Naive thymus-derived CD4-positive, alpha-beta T cell (primary cell): ENCODE measurements around the gene AMT. TPM values are rescaled to one million over a fixed set of nuclear protein-coding genes. Genes with fewer than 3 reads are reported as not detected.

Source experiments
- ATAC-seq: fragments of 150-1000 bp; cut with Tn5 transposase; 2 replicates; pipeline ENCODE4 v1.10.0; 2021; ENCODE audit warnings: mild to moderate bottlenecking, moderate library complexity
- CTCF ChIA-PET: fragments of 350-600 bp; sonication (Branson Sonifier 250); formaldehyde crosslinking; loops from one replicate; lab custom pipeline; 2021; ENCODE audit warnings: antibody characterized with exemption; lab: Charles Lee
- POLR2A ChIA-PET: fragments of 350-600 bp; sonication (Branson Sonifier 250); formaldehyde crosslinking; loops from one replicate; lab custom pipeline; 2021; ENCODE audit warnings: antibody characterized with exemption, inconsistent platforms; lab: Charles Lee
- DNase-seq, 9 donors: peaks; one replicate each; pipeline versions ENCODE4 v3.0.0 to v3.0.0-alpha.2; 2020 to 2022; ENCODE audit warnings: mixed read lengths in 1 of 9
- H3K27ac ChIP-seq: one replicate; pipeline ENCODE4 v1.7.0; 2013; ENCODE audit warnings: mild to moderate bottlenecking, low read depth, low read length, moderate library complexity
- H3K27me3 ChIP-seq, 2 donors: one replicate each; pipeline ENCODE4 v1.7.0; 2013; ENCODE audit warnings: low read length in 2 of 2, mild to moderate bottlenecking in 2 of 2, moderate library complexity in 2 of 2; ENCODE audit not compliant: control insufficient read depth in 2 of 2, insufficient read depth in 2 of 2
- H3K36me3 ChIP-seq, 3 experiments: 1 replicate in 2 of 3; 2 replicates in 1 of 3; pipeline ENCODE4 v1.7.0; 2013; ENCODE audit warnings: low read length in 3 of 3, mild to moderate bottlenecking in 3 of 3, moderate library complexity in 1 of 3; ENCODE audit not compliant: insufficient read depth in 3 of 3, control insufficient read depth in 2 of 3
- H3K4me1 ChIP-seq, 2 donors: one replicate each; pipeline ENCODE4 v1.7.0; 2013; ENCODE audit warnings: low read length in 2 of 2, mild to moderate bottlenecking in 2 of 2, moderate library complexity in 1 of 2; ENCODE audit not compliant: control insufficient read depth in 2 of 2, insufficient read depth in 2 of 2
- H3K4me3 ChIP-seq: 2 replicates; pipeline ENCODE4 v1.7.0; 2013; ENCODE audit warnings: mild to moderate bottlenecking, low read length
- H3K9me3 ChIP-seq, 3 experiments: 1 replicate in 2 of 3; 2 replicates in 1 of 3; pipeline ENCODE4 v1.7.0; 2013; ENCODE audit warnings: low read length in 3 of 3; ENCODE audit not compliant: control insufficient read depth in 2 of 3
- H3K27ac Mint-ChIP-seq, 9 donors: one replicate each; pipeline ENCODE4 v1.8.0; 2020 to 2022; ENCODE audit warnings: mixed read lengths in 9 of 9, mild to moderate bottlenecking in 8 of 9, moderate library complexity in 5 of 9, inconsistent platforms in 2 of 9
- H3K27me3 Mint-ChIP-seq, 5 donors: one replicate each; pipeline ENCODE4 v1.8.0; 2021 to 2022; ENCODE audit warnings: mixed read lengths in 5 of 5, mild to moderate bottlenecking in 1 of 5
- H3K36me3 Mint-ChIP-seq, 5 donors: one replicate each; pipeline ENCODE4 v1.8.0; 2020 to 2022; ENCODE audit warnings: mixed read lengths in 5 of 5, mild to moderate bottlenecking in 3 of 5, inconsistent platforms in 1 of 5
- H3K4me1 Mint-ChIP-seq, 7 donors: one replicate each; pipeline ENCODE4 v1.8.0; 2020 to 2022; ENCODE audit warnings: mixed read lengths in 7 of 7, mild to moderate bottlenecking in 3 of 7, inconsistent platforms in 1 of 7
- H3K4me3 Mint-ChIP-seq, 10 donors: one replicate each; pipeline ENCODE4 v1.8.0; 2020 to 2022; ENCODE audit warnings: mild to moderate bottlenecking in 10 of 10, mixed read lengths in 10 of 10, moderate library complexity in 6 of 10, inconsistent platforms in 2 of 10
- H3K9me3 Mint-ChIP-seq, 11 donors: one replicate each; pipeline ENCODE4 v1.8.0; 2020 to 2022; ENCODE audit warnings: mixed read lengths in 11 of 11, mild to moderate bottlenecking in 4 of 11, inconsistent platforms in 1 of 11, moderate library complexity in 1 of 11
- intact Hi-C, 2 donors: fragments of 100-400 bp; cut with micrococcal nuclease; formaldehyde crosslinking; loops; one replicate each; pipeline ENCODE4 v1.15.1; 2023
- polyA plus RNA-seq, 2 donors: library from polyadenylated mRNA; unstranded; fragments of 300-500 nt; fragmentation: Illumina TruSeq; gene quantifications; one replicate each; pipeline ENCODE4 v1.2.3, GENCODE V29; 2021
- total RNA-seq, 6 experiments: library from RNA in 5 of 6; stranded (reverse) in 5 of 6; gene quantifications; 1 replicate in 5 of 6; 2 replicates in 1 of 6; pipeline ENCODE4 v1.2.3 and lab custom pipeline; 2021 to 2026

Gene AMT
- total and polyA plus RNA-seq, 7 experiments from 2014 or later, result 1.7 to 13.9 (median 8.4) TPM

- Mint-ChIP-seq H3K27ac (peak overlapping the region; percentile 85 to 98 (median 93)), H3K27me3 (peaks cover 0 to 2% (median 0%) of the 10 kb centered on the region in 5 donors), H3K4me3 (peak overlapping the region; percentile 73 to 92 (median 82)), H3K9me3 (no peaks in the 10 kb centered on the region), H3K36me3 (peaks cover 0 to 47% (median 0%) of the 10 kb centered on the region in 5 donors), H3K4me1 (peaks cover 39 to 79% (median 73%) of the 10 kb centered on the region in 7 donors)
- ATAC-seq, result no peak
- intact Hi-C loops, result loop anchor here (1.0 to 10.0 kb wide), 3 partner anchors 12 to 668 kb away; partner anchors contain the start of genes NICN1 (in 1 of the 2), RBM5 (in 1 of the 2) and USP4 (in 1 of the 2)
- DNase-seq, result no peak
- peaks cover 0 to 15% (median 0%) of the 10 kb centered on the region in 3 experiments for H3K36me3 ChIP-seq
- H3K9me3 ChIP-seq, result no peaks in the 10 kb centered on the region
- H3K4me1 ChIP-seq, result peaks cover 46 to 54% of the 10 kb centered on the region in 2 donors
- H3K27me3 ChIP-seq, result no peaks in the 10 kb centered on the region
- H3K4me3 ChIP-seq, result no peak overlapping the region
- ChIA-PET POLR2A (interaction anchor here (0.6 to 3.4 kb wide), 9 partner anchors 9 to 323 kb away, joined by 3 to 42 read pairs (median 13); partner anchors contain the start of genes DAG1, NICN1, QRICH1 and USP4), CTCF (interaction anchor here (1.5 to 3.3 kb wide), 6 partner anchors 11 to 34 kb away, joined by 4 to 23 read pairs (median 5); partner anchors contain the start of gene NICN1)
- peak overlapping the region; percentile 81 for H3K27ac ChIP-seq
These were observed 5.4 kb downstream of the AMT start for GRCh38 chr3:49416867-49417266.

- no peaks in the 10 kb centered on the region for H3K9me3 Mint-ChIP-seq
- intact Hi-C loops, result loop anchor here (1.0 to 10.0 kb wide), 4 partner anchors 13 to 669 kb away; partner anchors contain the start of genes NICN1 (in 1 of the 2), RBM5 (in 1 of the 2) and USP4 (in 1 of the 2)
- peak; percentile 29 to 87 (median 56) for DNase-seq
- Histone ChIP-seq H3K27ac (peak overlapping the region; percentile 81), H3K27me3 (no peaks in the 10 kb centered on the region), H3K4me3 (peak overlapping the region; percentile 44), H3K4me1 (peaks cover 46 to 54% of the 10 kb centered on the region in 2 donors), H3K9me3 (no peaks in the 10 kb centered on the region), H3K36me3 (peaks cover 0 to 15% (median 0%) of the 10 kb centered on the region in 3 experiments)
- peak; percentile 42 for ATAC-seq
- H3K27ac Mint-ChIP-seq, result peak overlapping the region; percentile 85 to 98 (median 93)
- peak overlapping the region; percentile 73 to 92 (median 82) for H3K4me3 Mint-ChIP-seq
- ChIA-PET CTCF (interaction anchor here (0.6 to 3.3 kb wide), 10 partner anchors 10 to 125 kb away, joined by 3 to 23 read pairs (median 4); partner anchors contain the start of gene NICN1), POLR2A (interaction anchor here (0.6 to 3.4 kb wide), 15 partner anchors 8 to 77 kb away, joined by 3 to 42 read pairs (median 5); partner anchors contain the start of genes GPX1, NICN1 and USP4)
- peaks cover 39 to 75% (median 70%) of the 10 kb centered on the region in 7 donors for H3K4me1 Mint-ChIP-seq
- peaks cover 0 to 49% (median 0%) of the 10 kb centered on the region in 5 donors for H3K36me3 Mint-ChIP-seq
- H3K27me3 Mint-ChIP-seq, result peaks cover 0 to 2% (median 0%) of the 10 kb centered on the region in 5 donors
These were observed 6.2 kb downstream of the AMT start for GRCh38 chr3:49415931-49416601.

GRCh38 chr3:49414753-49415152, 7.5 kb downstream of the AMT start:
- peaks cover 49 to 79% (median 73%) of the 10 kb centered on the region in 7 donors for H3K4me1 Mint-ChIP-seq
- H3K27me3 Mint-ChIP-seq, result peaks cover 0 to 2% (median 0%) of the 10 kb centered on the region in 5 donors
- no peaks in the 10 kb centered on the region for H3K9me3 Mint-ChIP-seq
- H3K27me3 ChIP-seq, result no peaks in the 10 kb centered on the region
- POLR2A ChIA-PET, result interaction anchor here (1.2 to 3.4 kb wide), 2 partner anchors 11 to 75 kb away, joined by 4 to 42 read pairs; partner anchors contain the start of gene USP4
- DNase-seq, result no peak
- H3K36me3 Mint-ChIP-seq, result peaks cover 0 to 48% (median 0%) of the 10 kb centered on the region in 5 donors
- no peak overlapping the region for H3K4me3 ChIP-seq
- H3K27ac Mint-ChIP-seq, result peak overlapping the region in 8 of 9 donors; percentile 36 to 98 (median 94)
- peak overlapping the region; percentile 81 for H3K27ac ChIP-seq
- intact Hi-C loops, result loop anchor here (1.0 to 10.0 kb wide), 4 partner anchors 35 to 1632 kb away; partner anchors contain the start of genes PFKFB4 (in 1 of the 2), RBM5 (in 1 of the 2) and SMARCC1 (in 1 of the 2)
- H3K4me1 ChIP-seq, result peaks cover 57 to 60% of the 10 kb centered on the region in 2 donors
- peaks cover 0 to 15% (median 0%) of the 10 kb centered on the region in 3 experiments for H3K36me3 ChIP-seq
- CTCF ChIA-PET, result interaction anchor here (3.3 kb wide), 1 partner anchor 31 kb away, joined by 23 read pairs; no protein-coding TSS in a partner anchor
- peak overlapping the region in 3 of 10 donors; percentile 28 to 35 (median 33) for H3K4me3 Mint-ChIP-seq
- H3K9me3 ChIP-seq, result no peaks in the 10 kb centered on the region
- no peak for ATAC-seq

- H3K27me3 Mint-ChIP-seq, result peaks cover 0 to 2% (median 0%) of the 10 kb centered on the region in 5 donors
- ATAC-seq, result no peak
- ChIA-PET CTCF (interaction anchor here (0.9 to 2.0 kb wide), 2 partner anchors 36 to 73 kb away, joined by 3 to 11 read pairs; partner anchors contain the start of gene USP4), POLR2A (interaction anchor here (0.9 to 3.9 kb wide), 7 partner anchors 8 to 74 kb away, joined by 5 to 71 read pairs (median 15); partner anchors contain the start of genes AMT, DAG1, NICN1 and USP4)
- no peaks in the 10 kb centered on the region for H3K9me3 ChIP-seq
- no peaks in the 10 kb centered on the region for H3K27me3 ChIP-seq
- H3K36me3 Mint-ChIP-seq, result peaks cover 0 to 44% (median 0%) of the 10 kb centered on the region in 5 donors
- H3K27ac Mint-ChIP-seq, result peak overlapping the region; percentile 12 to 97 (median 94)
- H3K36me3 ChIP-seq, result peaks cover 0 to 8% (median 0%) of the 10 kb centered on the region in 3 experiments
- intact Hi-C loops, result loop anchor here in 1 of 2 donors (2.0 to 10.0 kb wide), 4 partner anchors 495 to 1631 kb away; partner anchors contain the start of genes ARIH2, PFKFB4, RBM5 and SMARCC1
- H3K27ac ChIP-seq, result peak overlapping the region; percentile 96
- peak overlapping the region; percentile 86 for H3K4me3 ChIP-seq
- H3K4me1 Mint-ChIP-seq, result peaks cover 50 to 81% (median 72%) of the 10 kb centered on the region in 7 donors
- no peak for DNase-seq
- H3K9me3 Mint-ChIP-seq, result no peaks in the 10 kb centered on the region
- H3K4me3 Mint-ChIP-seq, result peak overlapping the region; percentile 55 to 97 (median 90)
- H3K4me1 ChIP-seq, result peaks cover 63 to 64% of the 10 kb centered on the region in 2 donors
These were observed 8.9 kb downstream of the AMT start for GRCh38 chr3:49413338-49413734.

GRCh38 chr3:49412632-49413337, 9.5 kb downstream of the AMT start:
- peak overlapping the region; percentile 86 for H3K4me3 ChIP-seq
- ChIA-PET POLR2A (interaction anchor here (0.6 to 3.9 kb wide), 10 partner anchors 8 to 424 kb away, joined by 3 to 71 read pairs (median 8); partner anchors contain the start of genes AMT, DAG1, NICN1 and USP4), CTCF (interaction anchor here (0.9 to 2.0 kb wide), 2 partner anchors 36 to 73 kb away, joined by 3 to 11 read pairs; partner anchors contain the start of gene USP4)
- intact Hi-C loops, result loop anchor here (1.0 to 10.0 kb wide), 14 partner anchors 17 to 1630 kb away; partner anchors contain the start of genes DAG1 (in 2 of the 2), GPX1 (in 2 of the 2), NICN1 (in 2 of the 2) and QRICH1 (in 2 of the 2)
- peaks cover 61 to 65% of the 10 kb centered on the region in 2 donors for H3K4me1 ChIP-seq
- Mint-ChIP-seq H3K27me3 (peaks cover 0 to 2% (median 0%) of the 10 kb centered on the region in 5 donors), H3K36me3 (peaks cover 0 to 41% (median 0%) of the 10 kb centered on the region in 5 donors), H3K4me3 (peak overlapping the region; percentile 82 to 97 (median 91)), H3K27ac (peak overlapping the region; percentile 88 to 97 (median 94)), H3K9me3 (no peaks in the 10 kb centered on the region), H3K4me1 (peaks cover 49 to 82% (median 72%) of the 10 kb centered on the region in 7 donors)
- peaks cover 0 to 8% (median 0%) of the 10 kb centered on the region in 3 experiments for H3K36me3 ChIP-seq
- no peaks in the 10 kb centered on the region for H3K9me3 ChIP-seq
- H3K27ac ChIP-seq, result peak overlapping the region; percentile 96
- H3K27me3 ChIP-seq, result no peaks in the 10 kb centered on the region
- ATAC-seq (no peak), DNase-seq (no peak)
